H1 (cell line): ENCODE data around the gene SEL1L2. TPM values are rescaled to one million over a fixed set of nuclear protein-coding genes. Genes with fewer than 3 reads are reported as not detected.

Experiments
- CHD2 ChIP-seq: IDR thresholded peaks from 2 replicates; pipeline ENCODE4 v1.6.1; 2012; ENCODE audit warnings: low read length, improper control_type of control experiment
- HDAC6 ChIP-seq: IDR thresholded peaks from one replicate; pipeline ENCODE4 v1.7.1; 2012; ENCODE audit warnings: low read depth, mild to moderate bottlenecking, inconsistent platforms, low read length, moderate library complexity
- KDM4A ChIP-seq: IDR thresholded peaks from one replicate; pipeline ENCODE4 v1.7.1; 2012; ENCODE audit warnings: low read depth, mild to moderate bottlenecking, moderate library complexity, low read length, inconsistent platforms; ENCODE audit not compliant: severe bottlenecking
- POLR2AphosphoS5 ChIP-seq: IDR thresholded peaks from 2 replicates; pipeline ENCODE4 v1.6.1; 2011; ENCODE audit warnings: low read depth, low read length
- POU5F1 ChIP-seq: IDR thresholded peaks from 2 replicates; pipeline ENCODE4 v1.6.1; 2011; ENCODE audit warnings: low read depth, mild to moderate bottlenecking, low read length, moderate library complexity
- RNF2 ChIP-seq: fragments of 200-900, 300-1000 bp; sonication (generic); IDR thresholded peaks from 2 replicates; pipeline ENCODE4 v1.7.1; 2016; ENCODE audit warnings: borderline replicate concordance, low read depth, mild to moderate bottlenecking, antibody characterized with exemption, low read length; ENCODE audit not compliant: poor library complexity, severe bottlenecking; ENCODE audit errors: missing control alignments
- SAP30 ChIP-seq: fragments of 300-600 bp; sonication (generic); IDR thresholded peaks from 2 replicates; pipeline ENCODE4 v1.7.1; 2012; ENCODE audit warnings: low read length, moderate library complexity, mild to moderate bottlenecking, inconsistent platforms; ENCODE audit not compliant: insufficient read depth, insufficient replicate concordance
- TAF7 ChIP-seq: optimal IDR thresholded peaks from 2 replicates; pipeline ENCODE3; 2011; ENCODE audit warnings: low read depth, mild to moderate bottlenecking, inconsistent platforms, low read length, moderate library complexity, borderline replicate concordance
- TCF12 ChIP-seq: IDR thresholded peaks from 2 replicates; pipeline ENCODE4 v1.6.1; 2011; ENCODE audit warnings: low read depth, mild to moderate bottlenecking, low read length
- YY1 ChIP-seq: IDR thresholded peaks from 2 replicates; pipeline ENCODE4 v1.6.1; 2011; ENCODE audit warnings: low read depth, mild to moderate bottlenecking, low read length
- polyA plus RNA-seq, 7 experiments: library from polyadenylated mRNA; depleted of rRNA in 3 of 7; stranded (reverse) in 5 of 7; unstranded in 2 of 7; fragments of >200 nt in 5 of 7; fragments of 200-250 nt in 2 of 7; gene quantifications; 1 replicate in 5 of 7; 2 replicates in 1 of 7; 4 replicates in 1 of 7; pipeline versions ENCODE4 v1.2.1 to v1.2.3, GENCODE V29; 2011 to 2013; ENCODE audit warnings: missing spikeins in 2 of 7, mixed read lengths in 2 of 7
- total RNA-seq: library from RNA; stranded (reverse); fragmentation: NEBNext Ultra II Directional; extraction: Animal tissue kit (Norgen Biotek cat#: 25700); gene quantifications from 2 replicates; pipeline ENCODE4 v1.2.1, GENCODE V29; 2021

SEL1L2 gene
- total and polyA plus RNA-seq, 2 of the 8 experiments (the other 6 are each of a cell fraction or from before 2014, with no cell fraction given): not detected

- TF ChIP-seq RNF2 (no peak), KDM4A (no peak), TCF12 (no peak), CHD2 (no peak), POLR2AphosphoS5 (no peak), SAP30 (no peak), YY1 (no peak), TAF7 (no peak), POU5F1 (no peak), HDAC6 (no peak)
Measured at GRCh38 chr20:13934992-13935894, 55.2 kb downstream of the SEL1L2 start (continued).
